Measurements from ENCODE around the gene RIMS4. TPM values are rescaled to one million over a fixed set of nuclear protein-coding genes. Genes with fewer than 3 reads are reported as not detected.

Gene RIMS4
- total RNA-seq, 1 experiment from 2014 or later, result 16.3 TPM

DNA sequence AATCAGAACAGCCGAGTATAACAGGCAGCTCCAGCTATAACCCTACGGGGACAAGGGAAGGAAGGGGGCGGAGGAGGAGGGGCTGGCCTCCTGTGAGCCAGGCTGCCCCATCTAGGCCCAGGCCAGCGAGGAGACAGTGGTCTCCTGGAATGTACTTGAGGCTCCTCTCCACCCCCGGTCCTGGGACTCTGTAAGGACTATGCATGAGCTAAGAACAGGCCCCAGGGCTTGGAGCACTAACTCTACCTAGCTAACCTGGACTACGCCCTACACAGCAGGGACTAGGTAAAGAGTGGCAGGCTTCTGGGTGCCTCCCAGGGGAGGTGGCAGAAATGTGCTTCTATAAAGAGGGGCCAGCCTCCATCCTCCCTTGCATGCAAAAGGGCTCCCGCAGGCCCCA, 55.8 kb downstream of the RIMS4 start:
- H3K4me1 Mint-ChIP-seq, result peaks cover 6 to 27% of the 10 kb centered on the region in 2 experiments
- Histone ChIP-seq H3K23ac (ENCODE audit: insufficient read length, low read depth, low read length) (no peak overlapping the region), H3K14ac (ENCODE audit: insufficient read depth, low read length) (no peak overlapping the region), H4K20me1 (ENCODE audit: control insufficient read depth, insufficient read depth, insufficient read length) (no peaks in the 10 kb centered on the region), H3K27ac (ENCODE audit: insufficient read length, low read depth, low read length) (no peak overlapping the region), H3K4ac (ENCODE audit: low read depth, low read length) (no peak overlapping the region), H3K79me2 (ENCODE audit: insufficient read depth, low read length) (no peaks in the 10 kb centered on the region), H4K8ac (replicated peaks; ENCODE audit: insufficient read length, low read depth, low read length) (no peak overlapping the region), H2AK5ac (ENCODE audit: insufficient read length, low read length) (no peak overlapping the region), H3K23me2 (ENCODE audit: insufficient read length, low read depth, low read length, poor library complexity, severe bottlenecking) (peaks cover 3% of the 10 kb centered on the region), H3K4me1 (ENCODE audit: insufficient read depth, low read length) (no peaks in the 10 kb centered on the region), H3K9ac (ENCODE audit: extremely low read depth, insufficient read length, low read length) (no peak overlapping the region), H2BK120ac (ENCODE audit: low read depth, low read length, poor library complexity, severe bottlenecking) (no peak overlapping the region), H2BK15ac (ENCODE audit: low read depth, low read length) (no peak overlapping the region), H3K56ac (ENCODE audit: insufficient read length, low read depth, low read length) (no peak overlapping the region), H2BK20ac (ENCODE audit: low read depth, low read length, poor library complexity, severe bottlenecking) (no peak overlapping the region), H4K5ac (ENCODE audit: insufficient read length, low read depth, low read length) (no peak overlapping the region), H3K18ac (ENCODE audit: insufficient read length, low read depth, low read length) (no peak overlapping the region), H3K79me1 (ENCODE audit: insufficient read depth, low read depth, low read length, poor library complexity, severe bottlenecking) (no peaks in the 10 kb centered on the region), H3K9me3 (ENCODE audit: control insufficient read depth, low read depth, low read length) (no peaks in the 10 kb centered on the region), H3K27me3 (ENCODE audit: insufficient read depth, low read length) (no peaks in the 10 kb centered on the region), H3T11ph (ENCODE audit: low read length) (no peak overlapping the region), H2BK12ac (ENCODE audit: insufficient read length, low read depth, low read length) (no peak overlapping the region), H4K91ac (ENCODE audit: insufficient read length, low read depth, low read length) (no peak overlapping the region), H2BK5ac (ENCODE audit: insufficient read length, low read length) (no peak overlapping the region), H3K4me2 (ENCODE audit: insufficient read depth, insufficient read length, low read length) (no peak overlapping the region), H2AFZ (ENCODE audit: low read length) (no peak overlapping the region)
- no CpG with 5 or more reads among the region's 7 CpGs for WGBS (ENCODE audit: extremely low coverage, insufficient read length, low lambda C conversion rate)
- no peaks in the 10 kb centered on the region; a peak in 1 of 5 replicates for H3K9me3 Mint-ChIP-seq
- no peak overlapping the region for H3K27ac Mint-ChIP-seq
- TF ChIP-seq, protein P1, sequence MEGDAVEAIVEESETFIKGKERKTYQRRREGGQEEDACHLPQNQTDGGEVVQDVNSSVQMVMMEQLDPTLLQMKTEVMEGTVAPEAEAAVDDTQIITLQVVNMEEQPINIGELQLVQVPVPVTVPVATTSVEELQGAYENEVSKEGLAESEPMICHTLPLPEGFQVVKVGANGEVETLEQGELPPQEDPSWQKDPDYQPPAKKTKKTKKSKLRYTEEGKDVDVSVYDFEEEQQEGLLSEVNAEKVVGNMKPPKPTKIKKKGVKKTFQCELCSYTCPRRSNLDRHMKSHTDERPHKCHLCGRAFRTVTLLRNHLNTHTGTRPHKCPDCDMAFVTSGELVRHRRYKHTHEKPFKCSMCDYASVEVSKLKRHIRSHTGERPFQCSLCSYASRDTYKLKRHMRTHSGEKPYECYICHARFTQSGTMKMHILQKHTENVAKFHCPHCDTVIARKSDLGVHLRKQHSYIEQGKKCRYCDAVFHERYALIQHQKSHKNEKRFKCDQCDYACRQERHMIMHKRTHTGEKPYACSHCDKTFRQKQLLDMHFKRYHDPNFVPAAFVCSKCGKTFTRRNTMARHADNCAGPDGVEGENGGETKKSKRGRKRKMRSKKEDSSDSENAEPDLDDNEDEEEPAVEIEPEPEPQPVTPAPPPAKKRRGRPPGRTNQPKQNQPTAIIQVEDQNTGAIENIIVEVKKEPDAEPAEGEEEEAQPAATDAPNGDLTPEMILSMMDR (conservative IDR thresholded peaks at IDR 0.05), result no peak
- no peak overlapping the region for H3K4me3 Mint-ChIP-seq
- H3K36me3 Mint-ChIP-seq (ENCODE audit: insufficient read depth in 1 of 3, low read depth in 3 of 3), result peaks cover 0 to 24% (median 2%) of the 10 kb centered on the region in 3 experiments; a peak in 4 of 7 replicates
- DNase-seq, result no peak
- H3K27me3 Mint-ChIP-seq (ENCODE audit: low read depth), result peaks cover 11% of the 10 kb centered on the region

Data from H9 (cell line).